Neural cell (in vitro differentiated cells): Measurements from ENCODE around the gene IRF4. TPM values are rescaled to one million over a fixed set of nuclear protein-coding genes. Genes with fewer than 3 reads are reported as not detected.

Experiments
- H2AFZ ChIP-seq: fragments of 200-600, 300-800 bp; sonication (generic), shearing (Covaris generic); 2 replicates; pipeline ENCODE4 v1.6.0; 2014; ENCODE audit warnings: low read depth, mild to moderate bottlenecking, antibody characterized with exemption, low read length, moderate library complexity
- H3F3A ChIP-seq: fragments of 200-600 bp; shearing (Covaris generic); 2 replicates; pipeline ENCODE4 v1.6.1; 2016; ENCODE audit warnings: mild to moderate bottlenecking, moderate library complexity, mixed read lengths, antibody characterized with exemption, low read length; ENCODE audit not compliant: insufficient read depth, poor library complexity, severe bottlenecking
- H3K27ac ChIP-seq: fragments of 200-600, 300-800 bp; sonication (generic), shearing (Covaris generic); 2 replicates; pipeline ENCODE4 v1.5.1; 2014; ENCODE audit warnings: mild to moderate bottlenecking, low read length, moderate library complexity
- H3K27me3 ChIP-seq: fragments of 300-800, 200-600 bp; sonication (generic), shearing (Covaris generic); 2 replicates; pipeline ENCODE4 v1.6.0; 2014; ENCODE audit warnings: mild to moderate bottlenecking, low read depth, low read length, moderate library complexity; ENCODE audit not compliant: insufficient read depth
- H3K36me3 ChIP-seq: fragments of 300-800, 200-600 bp; sonication (generic), shearing (Covaris generic); 2 replicates; pipeline ENCODE4 v1.5.1; 2014; ENCODE audit warnings: mild to moderate bottlenecking, antibody characterized with exemption, low read length, moderate library complexity; ENCODE audit not compliant: insufficient read depth
- H3K4me2 ChIP-seq: fragments of 300-800, 200-600 bp; sonication (generic), shearing (Covaris generic); 2 replicates; pipeline ENCODE4 v1.6.0; 2014; ENCODE audit warnings: mild to moderate bottlenecking, low read length
- H3K4me3 ChIP-seq: fragments of 300-800, 200-600 bp; sonication (generic), shearing (Covaris generic); 2 replicates; pipeline ENCODE4 v1.5.1; 2014; ENCODE audit warnings: mild to moderate bottlenecking, low read length, moderate library complexity
- H3K79me2 ChIP-seq: fragments of 200-600 bp; shearing (Covaris generic); replicated peaks from 2 replicates; pipeline ENCODE4 v1.6.0; 2014; ENCODE audit warnings: mild to moderate bottlenecking, low read length, moderate library complexity; ENCODE audit not compliant: insufficient read depth
- H3K9ac ChIP-seq: fragments of 300-800, 200-600 bp; sonication (generic), shearing (Covaris generic); 2 replicates; pipeline ENCODE4 v1.6.1; 2016; ENCODE audit warnings: mild to moderate bottlenecking, low read length, mixed read lengths
- H3K9me2 ChIP-seq: fragments of 200-600 bp; shearing (Covaris generic); 2 replicates; pipeline ENCODE4 v1.6.1; 2016; ENCODE audit warnings: mild to moderate bottlenecking, low read length, mixed read lengths; ENCODE audit not compliant: insufficient read depth
- H3K9me3 ChIP-seq: fragments of 200-600, 300-800 bp; sonication (generic), shearing (Covaris generic); 2 replicates; pipeline ENCODE4 v1.6.1; 2016; ENCODE audit warnings: mild to moderate bottlenecking, mixed run types, low read length, moderate library complexity, mixed read lengths
- H4K20me1 ChIP-seq: fragments of 200-600 bp; shearing (Covaris generic); 2 replicates; pipeline ENCODE4 v1.6.1; 2016; ENCODE audit warnings: mild to moderate bottlenecking, mixed run types; ENCODE audit not compliant: insufficient read depth
- EP300 ChIP-seq: fragments of 450-650 bp; conservative IDR thresholded peaks from 2 replicates; pipeline ENCODE4 v1.6.1; 2014; ENCODE audit warnings: antibody characterized with exemption, mild to moderate bottlenecking, moderate library complexity; ENCODE audit not compliant: poor library complexity, severe bottlenecking
- EZH2 ChIP-seq: fragments of 200-600, 300-800 bp; shearing (Covaris generic), sonication (generic); IDR thresholded peaks from 2 replicates; pipeline ENCODE4 v1.6.1; 2014; ENCODE audit warnings: antibody characterized with exemption, low read length, borderline replicate concordance, mild to moderate bottlenecking; ENCODE audit not compliant: insufficient read depth, poor library complexity, severe bottlenecking
- MXI1 ChIP-seq: fragments of 450-650 bp; conservative IDR thresholded peaks from 2 replicates; pipeline ENCODE4 v1.6.1; 2014; ENCODE audit warnings: antibody characterized with exemption, mild to moderate bottlenecking; ENCODE audit not compliant: poor library complexity, severe bottlenecking
- POLR2AphosphoS5 ChIP-seq: IDR thresholded peaks from 2 replicates; pipeline ENCODE4 v1.6.1; 2012
- RAD21 ChIP-seq: fragments of 450-650 bp; conservative IDR thresholded peaks from 2 replicates; pipeline ENCODE4 v1.6.1; 2014; ENCODE audit warnings: antibody characterized with exemption, mild to moderate bottlenecking, moderate library complexity
- SMC3 ChIP-seq: fragments of 450-650 bp; conservative IDR thresholded peaks from 2 replicates; pipeline ENCODE4 v1.6.1; 2014; ENCODE audit warnings: antibody characterized with exemption, mild to moderate bottlenecking, moderate library complexity; ENCODE audit not compliant: poor library complexity
- TAF1 ChIP-seq: IDR thresholded peaks from 2 replicates; pipeline ENCODE4 v1.6.1; 2012; ENCODE audit warnings: low read depth
- polyA plus RNA-seq: library from polyadenylated mRNA; depleted of rRNA; stranded (reverse); fragments of >200 nt; gene quantifications from 2 replicates; pipeline ENCODE4 v1.2.3, GENCODE V29; 2014
- TF ChIP-seq, protein P1 (sequence below): IDR thresholded peaks from 2 replicates; pipeline ENCODE4 v1.6.1; 2012; ENCODE audit warnings: borderline replicate concordance
- TF ChIP-seq, protein P2 (sequence below): fragments of 450-650 bp; IDR thresholded peaks from 2 replicates; pipeline ENCODE4 v1.5.1; 2014; ENCODE audit warnings: antibody characterized with exemption, mild to moderate bottlenecking, moderate library complexity; ENCODE audit not compliant: poor library complexity, severe bottlenecking

IRF4 gene
- polyA plus RNA-seq, 1 donor from 2014 or later = 0.05 TPM

DNA sequence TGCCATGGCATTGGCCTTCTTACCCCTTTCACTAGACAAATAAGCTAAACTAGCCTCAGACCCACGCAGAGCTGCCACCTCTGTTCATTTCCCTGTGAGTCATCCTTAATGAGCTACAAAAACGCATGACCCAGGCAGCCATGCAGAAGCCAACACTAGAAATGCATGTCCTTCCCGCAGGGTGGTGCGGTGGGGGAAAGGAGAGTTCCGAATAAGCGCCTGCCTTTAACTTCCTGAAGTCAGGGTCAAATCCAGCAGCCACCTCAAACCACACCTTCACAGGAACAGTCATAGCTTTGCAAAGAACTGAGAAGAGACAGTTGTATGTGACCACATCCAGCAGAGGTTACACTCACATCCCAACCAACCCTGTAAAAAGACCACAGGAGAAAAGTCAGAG, 40.4 kb downstream of the IRF4 start:
- H3K9me3 ChIP-seq = no peaks in the 10 kb centered on the region
- TF ChIP-seq, protein P1, sequence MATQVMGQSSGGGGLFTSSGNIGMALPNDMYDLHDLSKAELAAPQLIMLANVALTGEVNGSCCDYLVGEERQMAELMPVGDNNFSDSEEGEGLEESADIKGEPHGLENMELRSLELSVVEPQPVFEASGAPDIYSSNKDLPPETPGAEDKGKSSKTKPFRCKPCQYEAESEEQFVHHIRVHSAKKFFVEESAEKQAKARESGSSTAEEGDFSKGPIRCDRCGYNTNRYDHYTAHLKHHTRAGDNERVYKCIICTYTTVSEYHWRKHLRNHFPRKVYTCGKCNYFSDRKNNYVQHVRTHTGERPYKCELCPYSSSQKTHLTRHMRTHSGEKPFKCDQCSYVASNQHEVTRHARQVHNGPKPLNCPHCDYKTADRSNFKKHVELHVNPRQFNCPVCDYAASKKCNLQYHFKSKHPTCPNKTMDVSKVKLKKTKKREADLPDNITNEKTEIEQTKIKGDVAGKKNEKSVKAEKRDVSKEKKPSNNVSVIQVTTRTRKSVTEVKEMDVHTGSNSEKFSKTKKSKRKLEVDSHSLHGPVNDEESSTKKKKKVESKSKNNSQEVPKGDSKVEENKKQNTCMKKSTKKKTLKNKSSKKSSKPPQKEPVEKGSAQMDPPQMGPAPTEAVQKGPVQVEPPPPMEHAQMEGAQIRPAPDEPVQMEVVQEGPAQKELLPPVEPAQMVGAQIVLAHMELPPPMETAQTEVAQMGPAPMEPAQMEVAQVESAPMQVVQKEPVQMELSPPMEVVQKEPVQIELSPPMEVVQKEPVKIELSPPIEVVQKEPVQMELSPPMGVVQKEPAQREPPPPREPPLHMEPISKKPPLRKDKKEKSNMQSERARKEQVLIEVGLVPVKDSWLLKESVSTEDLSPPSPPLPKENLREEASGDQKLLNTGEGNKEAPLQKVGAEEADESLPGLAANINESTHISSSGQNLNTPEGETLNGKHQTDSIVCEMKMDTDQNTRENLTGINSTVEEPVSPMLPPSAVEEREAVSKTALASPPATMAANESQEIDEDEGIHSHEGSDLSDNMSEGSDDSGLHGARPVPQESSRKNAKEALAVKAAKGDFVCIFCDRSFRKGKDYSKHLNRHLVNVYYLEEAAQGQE = no peak
- no peak for TF ChIP-seq MXI1
- TF ChIP-seq TAF1 = no peak
- TF ChIP-seq SMC3 = no peak
- TF ChIP-seq RAD21 = no peak
- no peak for TF ChIP-seq POLR2AphosphoS5
- TF ChIP-seq EP300 = no peak
- no peak for TF ChIP-seq EZH2
- TF ChIP-seq, protein P2, sequence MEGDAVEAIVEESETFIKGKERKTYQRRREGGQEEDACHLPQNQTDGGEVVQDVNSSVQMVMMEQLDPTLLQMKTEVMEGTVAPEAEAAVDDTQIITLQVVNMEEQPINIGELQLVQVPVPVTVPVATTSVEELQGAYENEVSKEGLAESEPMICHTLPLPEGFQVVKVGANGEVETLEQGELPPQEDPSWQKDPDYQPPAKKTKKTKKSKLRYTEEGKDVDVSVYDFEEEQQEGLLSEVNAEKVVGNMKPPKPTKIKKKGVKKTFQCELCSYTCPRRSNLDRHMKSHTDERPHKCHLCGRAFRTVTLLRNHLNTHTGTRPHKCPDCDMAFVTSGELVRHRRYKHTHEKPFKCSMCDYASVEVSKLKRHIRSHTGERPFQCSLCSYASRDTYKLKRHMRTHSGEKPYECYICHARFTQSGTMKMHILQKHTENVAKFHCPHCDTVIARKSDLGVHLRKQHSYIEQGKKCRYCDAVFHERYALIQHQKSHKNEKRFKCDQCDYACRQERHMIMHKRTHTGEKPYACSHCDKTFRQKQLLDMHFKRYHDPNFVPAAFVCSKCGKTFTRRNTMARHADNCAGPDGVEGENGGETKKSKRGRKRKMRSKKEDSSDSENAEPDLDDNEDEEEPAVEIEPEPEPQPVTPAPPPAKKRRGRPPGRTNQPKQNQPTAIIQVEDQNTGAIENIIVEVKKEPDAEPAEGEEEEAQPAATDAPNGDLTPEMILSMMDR = no peak
- no peak overlapping the region for H3K27ac ChIP-seq
- H3K36me3 ChIP-seq = no peaks in the 10 kb centered on the region
- no peaks in the 10 kb centered on the region for H3F3A ChIP-seq
- no peaks in the 10 kb centered on the region for H3K27me3 ChIP-seq
- no peak overlapping the region for H3K4me3 ChIP-seq
- H2AFZ ChIP-seq = no peak overlapping the region
- H3K79me2 ChIP-seq = no peaks in the 10 kb centered on the region
- H3K9me2 ChIP-seq = no peaks in the 10 kb centered on the region
- no peak overlapping the region for H3K4me2 ChIP-seq
- no peak overlapping the region for H3K9ac ChIP-seq
- no peaks in the 10 kb centered on the region for H4K20me1 ChIP-seq

DNA sequence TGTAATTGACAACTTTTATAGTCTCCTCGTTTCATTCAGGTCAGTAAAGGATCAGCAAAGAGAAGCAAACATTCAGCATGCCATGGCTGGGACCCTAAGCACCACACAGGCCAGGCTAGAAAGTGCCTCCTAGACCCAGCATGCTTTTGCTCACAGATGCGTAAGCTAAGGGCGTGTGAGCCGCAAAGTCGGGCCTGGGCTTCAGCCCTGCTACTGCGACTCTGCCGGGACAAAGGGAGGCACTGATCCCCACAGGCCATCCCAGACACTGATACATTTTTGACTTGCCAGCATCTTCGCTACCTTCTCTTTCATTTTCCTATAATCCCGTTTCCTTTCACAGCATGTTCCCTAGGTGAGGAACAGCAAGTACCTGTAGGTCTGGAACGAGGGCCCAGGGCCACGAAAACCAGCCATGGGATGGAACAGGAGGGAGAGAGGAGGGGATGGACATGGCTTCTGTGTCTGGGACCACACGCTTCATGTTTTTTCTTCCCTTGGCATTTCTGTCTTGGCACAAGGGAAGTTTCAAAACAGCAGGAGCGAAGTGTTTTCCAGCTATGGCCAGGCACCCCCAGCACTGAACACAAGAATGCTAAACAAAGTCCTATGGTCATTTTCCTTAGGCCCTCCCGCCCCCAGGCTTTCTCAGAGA, 42.6 kb downstream of the IRF4 start:
- H3K36me3 ChIP-seq = no peaks in the 10 kb centered on the region
- no peak overlapping the region for H2AFZ ChIP-seq
- no peaks in the 10 kb centered on the region for H3K79me2 ChIP-seq
- no peak overlapping the region for H3K27ac ChIP-seq
- H3K9me3 ChIP-seq = no peaks in the 10 kb centered on the region
- no peaks in the 10 kb centered on the region for H3F3A ChIP-seq
- H4K20me1 ChIP-seq = no peaks in the 10 kb centered on the region
- H3K27me3 ChIP-seq = no peaks in the 10 kb centered on the region
- H3K4me3 ChIP-seq = no peak overlapping the region
- TF ChIP-seq, protein P2 = no peak
- TF ChIP-seq RAD21 (no peak), SMC3 (no peak), EP300 (no peak)
- TF ChIP-seq, protein P1 = no peak
- no peak overlapping the region for H3K4me2 ChIP-seq
- H3K9me2 ChIP-seq = no peaks in the 10 kb centered on the region
- no peak overlapping the region for H3K9ac ChIP-seq
